Stimulated activated naive CD4-positive, alpha-beta T cell treated with Interleukin-2 at 50 U/mL for 16 hours (primary cell): ENCODE data around the gene SCP2D1.

ENCODE experiments used
- DNase-seq: peaks from one replicate; lab custom pipeline; 2025; lab: John Stamatoyannopoulos, UW

Gene SCP2D1

DNA sequence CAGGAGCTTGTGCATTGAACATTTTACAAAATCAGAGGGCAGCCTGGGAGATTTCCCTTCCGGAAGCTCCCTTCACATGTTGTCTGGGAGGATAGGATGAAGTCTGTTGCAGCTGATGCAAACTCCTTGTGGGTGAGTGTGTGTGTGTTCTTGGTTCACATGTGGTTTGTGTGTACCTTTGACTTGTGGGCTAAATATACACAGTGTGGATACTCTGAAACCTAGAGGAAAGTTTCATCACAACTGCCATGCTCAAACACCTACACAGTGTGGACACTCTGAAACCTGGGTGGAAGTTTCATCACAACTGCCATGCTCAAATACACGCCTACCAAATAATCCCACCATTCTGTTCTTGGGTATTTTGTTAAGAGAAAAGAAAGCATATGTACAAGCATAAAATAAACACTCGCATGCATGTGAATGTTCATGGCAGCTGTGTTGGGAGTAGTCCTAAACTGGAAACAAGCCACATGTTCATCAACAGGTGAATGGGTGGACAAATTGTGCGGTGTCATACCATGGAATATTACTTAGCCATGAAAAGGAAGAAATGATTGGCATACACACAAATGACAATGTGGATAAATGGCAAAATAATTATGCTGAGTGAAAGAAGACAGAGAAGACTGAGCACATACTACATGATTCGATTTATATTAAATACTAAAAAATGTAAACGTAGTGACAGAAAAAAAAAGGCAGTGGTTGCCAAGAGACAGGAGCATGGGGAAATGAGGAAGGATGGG is 1.8 kb downstream of the SCP2D1 start:
- no peak for DNase-seq

DNA sequence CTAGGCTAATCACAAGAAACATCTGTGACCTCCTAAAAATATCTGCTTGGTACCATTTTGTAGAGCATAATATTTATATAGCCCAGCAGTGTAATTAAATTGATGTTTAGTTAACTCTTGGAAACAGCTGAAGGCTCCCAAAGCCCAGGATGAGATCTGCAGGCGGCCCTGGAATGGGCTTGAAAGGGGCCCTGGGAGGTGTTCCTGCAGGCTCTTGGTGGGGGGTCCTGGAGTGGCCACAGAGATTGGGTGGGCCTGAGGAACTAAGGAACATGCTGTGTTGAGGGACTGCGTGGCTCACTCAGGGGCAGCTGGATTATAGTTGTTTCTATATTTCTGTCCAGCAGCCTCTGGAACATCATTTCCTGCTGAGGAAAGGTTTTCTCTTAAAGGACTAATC is 9.2 kb downstream of the SCP2D1 start:
- no peak for DNase-seq

DNA sequence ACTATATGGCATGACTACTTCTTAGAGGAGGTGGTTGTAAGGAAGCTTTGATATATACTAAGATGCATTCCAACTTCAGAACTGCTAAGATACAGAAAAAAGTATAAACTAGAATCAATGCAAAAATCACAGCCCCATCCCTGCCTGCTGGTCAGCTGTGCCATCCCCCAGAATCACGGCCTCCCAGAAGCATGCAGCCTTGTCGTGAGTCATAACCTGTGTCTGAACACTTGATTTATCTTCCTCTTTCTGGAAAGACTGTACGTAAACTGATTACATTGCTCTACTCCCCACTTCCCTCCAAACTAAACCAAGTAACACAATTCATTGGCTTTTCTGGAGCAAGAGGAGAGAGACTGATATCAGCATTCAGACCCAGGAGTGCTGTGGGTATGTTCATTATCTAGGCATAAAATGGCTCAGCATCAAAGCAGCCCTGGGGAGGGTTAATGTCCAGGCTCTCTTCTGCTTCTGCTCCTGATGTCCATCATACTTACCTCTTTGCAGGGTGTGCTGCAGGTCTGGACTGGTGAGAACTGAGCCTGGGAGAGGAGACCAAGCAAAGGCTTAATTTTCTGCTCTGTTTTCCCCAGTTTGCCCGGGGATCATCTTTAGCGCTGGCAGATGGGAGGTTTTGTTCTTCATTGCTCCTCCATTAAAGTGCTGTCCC is 18.4 kb downstream of the SCP2D1 start:
- no peak for DNase-seq

DNA sequence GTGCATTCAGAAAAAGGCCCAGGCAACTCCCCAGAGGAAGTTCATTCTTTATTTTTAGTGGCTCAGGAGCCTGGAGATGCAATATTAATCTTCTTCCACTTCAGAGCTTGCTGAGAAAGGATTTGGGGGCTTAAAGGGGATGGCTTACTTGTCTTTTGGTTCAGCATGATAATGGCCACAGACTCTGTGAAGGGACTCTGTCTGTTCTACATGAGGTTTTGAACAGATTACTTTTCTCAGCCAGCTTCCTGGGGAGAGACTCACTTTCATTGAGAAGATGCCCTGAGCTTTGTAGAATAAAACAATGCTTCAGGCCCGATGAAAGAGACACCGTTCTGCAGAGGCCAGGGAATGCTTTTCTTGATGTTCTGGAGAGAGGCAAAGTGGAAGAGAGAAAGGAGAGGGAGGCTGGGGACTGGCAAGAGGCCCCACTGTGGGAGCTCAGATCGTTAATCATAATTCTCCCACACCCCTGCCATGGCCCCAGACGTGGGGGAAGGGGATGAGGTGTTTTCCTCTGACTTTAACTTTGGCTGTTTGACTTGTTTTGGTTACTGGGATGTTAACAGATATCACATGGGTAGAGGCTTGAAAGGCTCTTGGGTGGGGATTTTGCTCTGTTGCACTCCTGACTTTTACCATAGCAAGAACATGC is 19.1 kb downstream of the SCP2D1 start:
- no peak for DNase-seq

DNA sequence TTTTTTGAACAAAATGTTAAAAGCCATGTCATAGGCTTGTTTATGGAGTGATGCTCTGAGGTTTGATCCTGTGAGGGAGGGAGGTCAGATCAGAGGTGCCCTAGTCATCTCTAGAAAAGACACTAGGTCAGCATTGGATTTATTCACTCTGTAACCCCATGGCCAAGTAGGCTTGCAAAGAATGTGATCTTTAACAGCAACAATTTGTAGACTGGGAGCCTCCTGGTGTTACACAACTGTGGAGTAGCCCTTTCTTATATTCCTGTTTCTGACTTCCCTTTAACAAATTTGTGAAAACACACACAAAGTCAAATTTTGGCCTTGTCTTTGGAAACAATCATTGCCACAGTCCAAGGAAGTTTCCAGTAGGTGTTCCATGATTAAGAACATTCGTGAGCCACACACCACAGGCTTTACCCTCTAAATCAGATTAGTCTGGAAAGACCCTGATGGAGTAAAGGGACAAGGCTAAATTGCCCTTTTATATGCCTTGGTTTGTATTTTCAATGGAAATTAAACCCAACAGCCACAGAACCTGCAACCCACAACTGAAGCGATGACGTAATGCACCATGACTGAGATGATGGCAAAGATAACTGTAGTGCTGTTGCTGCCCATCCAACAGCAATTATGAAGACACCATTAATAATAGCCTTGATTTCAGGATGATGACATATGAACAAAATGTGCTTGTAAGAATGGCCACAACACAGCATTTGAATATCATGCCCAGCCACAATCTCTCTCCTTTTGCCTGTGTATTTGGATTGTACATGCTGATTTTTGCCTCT is 22.1 kb downstream of the SCP2D1 start:
- DNase-seq = no peak

DNA sequence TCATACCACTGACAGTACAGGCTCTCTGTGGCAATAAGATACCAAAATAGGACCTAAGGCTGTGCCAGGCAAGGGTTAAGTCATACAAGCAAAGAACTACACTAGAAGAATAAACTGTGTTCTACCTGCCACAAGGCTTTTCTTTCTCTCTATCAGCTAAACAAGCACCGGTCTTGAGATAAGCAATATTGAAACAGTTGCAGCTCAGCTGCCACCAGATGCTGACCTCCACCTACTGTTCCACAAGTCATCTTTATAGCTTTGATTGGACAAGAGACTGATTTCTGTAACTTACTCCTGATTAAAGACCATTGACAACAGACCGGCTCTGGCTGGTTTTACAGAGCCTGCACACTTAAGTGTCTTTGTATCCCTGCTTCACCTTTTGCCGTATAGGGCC is 24.1 kb downstream of the SCP2D1 start:
- no peak for DNase-seq

DNA sequence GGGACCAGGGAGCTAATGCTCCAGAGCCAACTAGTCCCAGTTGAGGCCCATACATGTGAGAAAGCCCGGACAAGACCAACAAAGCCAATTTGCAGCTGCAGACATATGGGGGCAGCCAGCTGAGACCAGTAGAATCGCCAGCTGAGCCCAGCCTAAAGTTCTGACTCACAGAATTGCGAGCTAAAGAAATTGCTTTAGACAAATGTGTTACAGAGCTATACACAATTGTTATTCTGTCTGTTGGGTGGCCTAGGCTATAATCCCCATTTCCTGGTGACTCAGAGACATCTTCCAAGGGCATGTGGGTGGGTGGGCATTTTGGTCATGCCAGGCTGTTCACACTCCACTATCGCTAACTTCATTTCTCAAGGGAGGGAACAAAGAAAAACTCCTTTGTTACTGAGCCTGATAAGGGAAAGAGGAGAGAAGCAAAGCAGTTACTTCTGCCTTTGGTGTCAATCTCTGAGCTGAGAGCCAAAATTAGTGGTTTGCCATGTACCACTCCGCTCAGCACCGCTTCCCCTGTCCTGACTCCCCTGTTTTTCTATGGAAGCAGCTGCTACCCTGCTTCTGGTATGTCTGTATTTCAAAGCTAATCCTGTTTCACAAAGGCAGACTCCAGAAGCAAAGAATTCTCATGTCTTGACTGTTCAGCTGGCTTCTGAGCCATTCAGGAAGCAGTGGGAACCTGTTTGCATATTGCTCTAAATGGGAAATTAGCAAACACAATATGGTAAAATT is 26.1 kb downstream of the SCP2D1 start:
- no peak for DNase-seq

DNA sequence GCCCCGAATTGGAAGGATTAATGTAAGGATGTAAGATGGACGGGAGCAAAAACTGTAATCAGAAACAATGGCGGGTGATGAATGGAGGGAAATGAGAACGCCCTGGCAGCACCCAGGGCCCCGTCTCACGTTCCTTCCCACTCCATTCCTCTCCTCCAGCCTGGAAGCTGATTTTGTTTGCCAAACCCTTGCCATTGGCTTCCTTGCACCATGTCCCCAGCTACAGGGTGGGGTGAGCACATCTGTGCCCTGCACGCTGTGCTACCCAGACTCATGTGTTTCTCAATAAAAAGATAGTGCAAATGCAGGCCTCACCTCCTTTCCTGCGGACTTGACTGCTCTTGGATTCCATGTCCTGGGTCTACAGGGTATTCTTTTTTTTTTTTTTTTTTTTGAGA is 26.7 kb downstream of the SCP2D1 start:
- DNase-seq = no peak

DNA sequence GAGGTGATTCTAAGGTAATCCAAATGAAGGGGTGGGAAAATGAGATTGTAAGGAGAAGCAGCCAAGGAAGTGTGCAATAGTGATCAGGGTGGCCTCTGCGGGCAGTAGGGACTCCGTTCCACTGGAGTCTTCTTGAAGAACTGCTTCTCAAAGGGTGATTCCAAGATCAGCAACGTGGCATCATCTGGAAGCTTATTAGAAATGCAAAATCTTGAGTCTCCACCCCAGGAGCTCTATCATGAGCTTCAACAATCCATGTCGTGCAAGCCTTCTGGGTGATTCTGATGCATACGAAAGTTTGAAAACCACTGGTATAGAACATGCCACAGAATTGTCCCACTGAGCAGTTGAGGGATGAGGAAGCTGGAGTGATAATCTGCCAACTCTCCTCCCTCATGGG is 31.4 kb downstream of the SCP2D1 start:
- no peak for DNase-seq

DNA sequence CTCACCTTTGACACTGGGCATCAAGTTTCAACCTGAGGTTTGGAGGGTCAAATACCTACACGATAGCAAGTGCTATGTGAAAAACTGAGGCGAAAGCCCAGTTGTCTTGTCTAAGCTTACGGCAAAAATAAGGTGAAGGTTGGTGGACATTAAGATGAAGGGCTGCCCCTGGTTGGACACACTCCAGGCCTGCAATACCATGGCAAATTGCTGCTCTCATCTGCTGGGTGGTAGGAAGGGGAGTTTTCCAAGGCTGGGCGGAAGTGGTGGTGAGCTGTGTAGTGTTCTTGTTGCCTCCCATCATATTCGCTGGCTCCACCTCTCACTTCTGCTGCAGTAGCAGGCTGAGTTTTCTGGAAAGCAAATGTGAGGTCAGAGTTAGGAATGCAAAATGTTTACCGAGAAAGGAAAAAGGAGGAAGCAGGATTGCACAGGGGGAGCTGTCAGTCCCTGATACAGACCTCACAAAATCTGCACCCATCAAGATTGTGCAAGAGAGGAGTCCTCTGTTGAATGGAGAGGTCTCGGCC is 33.7 kb downstream of the SCP2D1 start:
- no peak for DNase-seq

DNA sequence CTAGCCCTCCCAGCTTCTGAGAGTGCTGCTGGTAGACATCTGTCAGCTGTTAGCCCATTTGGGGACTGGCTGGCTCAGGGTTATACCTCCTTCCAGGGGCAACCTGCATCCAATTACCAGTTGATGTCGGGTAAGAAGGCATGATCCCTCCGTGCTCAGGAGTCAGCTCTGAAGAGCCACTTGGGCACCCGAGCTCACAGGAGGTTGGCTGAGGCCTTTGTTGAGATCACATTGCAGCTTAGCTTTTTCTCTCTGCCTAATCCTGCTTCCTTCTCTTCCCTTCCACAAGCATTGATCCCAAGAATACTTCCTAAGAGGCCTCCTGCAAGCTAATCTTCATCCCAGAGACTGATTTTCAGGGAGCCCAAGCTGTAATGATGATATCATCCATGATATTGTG is 35.5 kb downstream of the SCP2D1 start:
- DNase-seq = no peak

DNA sequence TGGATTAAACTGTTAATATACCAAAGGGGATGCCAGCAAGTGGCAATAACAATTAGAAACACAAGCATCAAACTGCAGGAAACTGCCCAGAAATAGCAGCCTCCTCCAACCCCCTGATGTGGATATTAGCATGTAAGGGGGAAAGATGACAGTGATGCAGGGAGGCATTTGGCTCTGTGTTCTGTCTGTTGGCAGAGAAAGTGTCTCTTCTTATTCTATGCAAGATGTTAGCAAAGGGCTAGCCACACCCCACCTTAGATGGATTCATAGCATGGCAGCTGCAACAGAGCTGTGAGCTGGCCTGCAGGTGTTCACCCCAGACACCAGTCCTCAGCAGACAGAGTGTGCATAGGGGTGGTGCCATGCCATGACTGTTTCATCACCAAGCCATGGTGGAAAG is 38.0 kb downstream of the SCP2D1 start:
- no peak for DNase-seq

DNA sequence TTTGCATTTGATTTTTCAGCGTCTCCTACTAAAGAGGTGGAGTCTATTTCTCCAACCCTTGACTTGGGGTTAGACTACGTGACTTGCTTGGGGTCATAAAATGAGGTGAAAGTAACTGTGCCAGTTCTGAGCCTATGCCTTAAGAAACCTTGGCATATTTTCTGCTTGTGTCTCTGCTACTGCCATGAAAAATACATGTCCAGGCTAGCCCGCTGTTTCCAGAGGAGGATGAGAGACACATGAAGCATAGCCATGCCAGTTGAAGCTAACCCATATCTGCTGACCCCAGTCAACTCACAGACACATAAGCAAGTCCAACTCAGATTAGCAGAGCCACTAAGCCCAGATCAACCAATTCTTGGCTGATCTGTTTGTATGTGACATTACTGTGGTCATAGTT is 38.7 kb downstream of the SCP2D1 start:
- no peak for DNase-seq

DNA sequence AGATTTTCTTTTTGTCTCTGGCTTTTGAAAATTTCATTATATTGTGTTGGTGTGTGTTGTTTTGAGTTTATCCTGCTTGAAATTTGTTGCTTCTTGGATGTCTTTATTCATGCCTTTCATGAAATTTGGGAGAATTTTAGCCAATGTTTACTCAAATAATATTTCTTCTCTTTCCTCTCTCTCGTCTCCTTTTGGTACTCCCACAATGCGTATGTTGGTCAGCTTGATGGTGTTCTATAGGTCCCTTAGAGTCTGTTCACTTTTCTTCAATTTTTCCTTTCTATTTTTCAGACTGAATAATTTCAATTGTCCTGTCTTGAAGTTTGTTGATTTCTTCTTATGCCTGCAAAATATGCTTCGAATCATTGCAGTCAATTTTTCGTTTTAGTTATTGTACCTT is 39.6 kb downstream of the SCP2D1 start:
- DNase-seq = no peak

DNA sequence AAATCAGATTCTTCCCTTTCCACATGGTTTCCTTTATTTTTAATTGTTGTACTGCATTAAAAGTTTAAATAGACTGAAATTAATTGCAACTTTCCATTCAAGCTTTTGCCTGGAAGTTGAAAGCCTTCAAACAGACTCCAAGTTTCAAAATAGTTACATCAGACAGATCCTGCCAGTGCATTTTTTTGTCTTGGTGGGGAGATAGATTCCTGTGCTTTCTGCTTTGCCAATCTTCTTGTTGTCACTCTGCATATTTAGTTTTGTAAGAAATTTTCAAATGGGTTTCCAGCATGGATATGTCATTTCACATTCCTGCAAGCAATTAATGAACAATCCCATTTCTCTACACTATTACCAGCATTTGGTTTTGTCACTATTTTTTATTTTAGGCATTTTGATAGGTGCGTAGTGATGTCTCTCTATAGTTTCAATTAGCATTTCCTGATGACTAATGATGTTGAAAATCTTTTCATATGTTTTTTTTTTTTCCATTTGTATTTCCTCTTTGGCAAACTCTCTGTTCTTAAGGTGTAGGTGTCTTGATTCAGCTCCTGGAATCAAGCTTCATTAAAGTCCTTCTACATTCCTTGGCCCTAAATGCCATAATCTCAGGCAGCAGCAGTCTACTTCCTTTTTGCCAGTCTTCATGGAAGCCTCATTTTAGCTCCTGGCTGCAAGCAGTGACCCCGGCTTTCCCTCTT is 40.5 kb downstream of the SCP2D1 start:
- no peak for DNase-seq

DNA sequence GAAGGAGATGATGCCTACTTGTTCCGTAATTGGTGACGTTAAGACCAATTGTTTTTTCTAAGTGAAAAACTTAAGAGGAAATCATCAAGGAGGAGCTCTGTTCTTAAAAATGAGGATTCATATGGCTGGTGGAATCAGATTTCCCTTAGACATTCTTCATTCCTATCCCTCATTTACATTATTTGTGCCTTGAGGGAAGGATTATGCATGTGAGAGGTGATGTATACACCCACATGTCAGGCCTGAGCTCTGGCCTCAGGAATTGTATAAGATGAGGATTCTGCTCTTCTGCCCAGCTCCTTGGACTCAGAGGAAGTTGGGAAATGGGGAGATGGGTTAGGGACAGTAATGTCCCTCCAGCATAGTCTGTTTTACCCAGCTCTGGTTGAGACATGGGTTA is 42.3 kb downstream of the SCP2D1 start:
- no peak for DNase-seq

DNA sequence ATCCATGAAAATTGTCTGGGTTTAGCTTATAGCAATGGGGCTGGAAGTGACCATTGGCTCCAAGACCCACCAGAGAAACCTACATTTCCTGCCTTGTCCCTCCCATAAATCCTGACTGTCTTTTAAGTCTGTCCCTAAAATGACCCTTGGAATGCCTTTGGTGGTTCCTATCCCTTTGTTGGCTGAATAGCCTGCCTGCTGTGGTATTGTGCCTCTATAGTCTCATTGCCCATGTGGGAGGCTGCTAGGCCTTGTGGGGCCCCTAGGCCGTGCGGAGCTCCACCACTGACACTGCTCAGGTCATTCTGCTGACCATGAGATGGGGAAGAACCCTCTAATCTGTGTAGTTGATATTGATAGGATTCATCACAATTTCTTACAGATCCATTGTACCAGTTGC is 43.3 kb downstream of the SCP2D1 start:
- DNase-seq = no peak

DNA sequence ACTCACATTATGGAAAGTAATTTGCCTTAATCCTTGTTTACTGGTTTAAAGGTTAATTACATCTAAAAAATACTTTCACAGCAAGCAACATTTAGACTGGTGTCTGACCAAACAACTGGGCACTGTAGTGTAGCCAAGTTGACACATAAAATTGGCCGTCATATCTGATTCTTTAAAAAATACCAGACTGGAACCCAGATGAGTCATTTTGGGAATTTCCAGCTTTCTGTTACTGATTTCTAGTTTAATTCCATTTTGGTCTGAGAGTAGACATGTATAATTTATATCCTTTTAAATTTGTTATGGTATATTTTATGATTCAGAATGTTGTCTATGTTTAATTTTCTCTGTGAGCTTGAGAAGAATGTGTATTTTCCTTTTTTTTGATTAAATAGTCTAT is 44.1 kb downstream of the SCP2D1 start:
- DNase-seq = no peak

DNA sequence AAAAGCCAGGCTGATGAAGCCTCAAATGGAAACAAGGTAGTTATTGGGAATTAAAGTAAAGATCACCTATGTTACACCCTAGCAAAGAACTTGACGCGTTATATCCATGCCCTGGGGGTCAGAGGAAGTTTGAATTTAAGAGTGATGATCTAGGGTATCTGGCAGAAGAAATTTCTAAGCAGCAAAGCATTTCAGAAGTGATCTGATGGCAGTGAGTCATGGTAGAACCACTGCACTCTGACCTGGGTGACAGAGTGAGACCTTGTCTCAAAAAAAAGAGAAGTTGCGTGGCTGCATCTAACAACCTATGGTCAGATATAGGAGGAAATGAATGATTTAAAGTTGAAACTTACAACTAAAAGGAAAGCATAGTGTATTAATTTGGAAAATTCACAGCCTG is 45.2 kb downstream of the SCP2D1 start:
- DNase-seq = no peak
